ENCODE results near the gene DHX57. TPM values are rescaled to one million over a fixed set of nuclear protein-coding genes. Genes with fewer than 3 reads are reported as not detected.

DHX57 gene
- total RNA-seq, 1 experiment from 2014 or later, result 20.8 TPM

DNA sequence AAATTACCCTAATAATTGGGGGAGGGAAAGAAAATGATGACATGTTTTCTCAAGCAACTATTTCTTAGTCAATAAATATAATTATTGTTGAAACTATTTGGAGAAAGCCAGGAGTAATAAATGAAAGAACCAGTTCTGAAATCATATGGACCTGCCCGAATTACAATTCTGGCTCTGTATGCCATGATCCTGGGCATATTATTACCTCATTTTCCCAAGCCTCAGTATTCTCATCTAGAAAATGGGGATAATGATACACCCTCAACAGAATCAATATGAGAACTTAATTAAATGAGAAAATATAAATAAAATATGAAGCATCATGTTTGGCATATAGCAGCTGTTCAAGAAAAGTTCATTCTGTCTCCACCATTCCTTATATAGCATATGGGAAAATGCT, 36.9 kb upstream of the DHX57 start:
- no peak overlapping the region for H3K27ac ChIP-seq
- intact Hi-C loops (cut with micrococcal nuclease; ENCODE audit: unreplicated experiment), result no loop called here
- H2AFZ ChIP-seq, result no peak overlapping the region
- no peak for DNase-seq
- POLR2A ChIA-PET (ENCODE audit: unreplicated experiment), result interaction anchor here (0.7 kb wide), 1 partner anchor 404 kb away, joined by 3 read pairs; no protein-coding TSS in a partner anchor
- H3F3A ChIP-seq (ENCODE audit: insufficient read depth, low read depth), result no peaks in the 10 kb centered on the region
- no peaks in the 10 kb centered on the region for H3K27me3 ChIP-seq (ENCODE audit: insufficient read depth, low read depth)
- H3K9me3 ChIP-seq (ENCODE audit: insufficient read depth, low read depth), result no peaks in the 10 kb centered on the region
- H3K4me3 ChIP-seq, result no peak overlapping the region
- H3K4me2 ChIP-seq, result no peak overlapping the region
- H3K9me2 ChIP-seq (ENCODE audit: insufficient read depth), result no peaks in the 10 kb centered on the region
- CTCF ChIA-PET, result interaction anchor here (0.7 kb wide), 1 partner anchor 302 kb away, joined by 7 read pairs; no protein-coding TSS in a partner anchor
- TF ChIP-seq EZH2 (IDR thresholded peaks at IDR 0.05; ENCODE audit: low read depth), result no peak
- H4K20me1 ChIP-seq (ENCODE audit: insufficient read depth), result no peaks in the 10 kb centered on the region
- no TSS peak for BruUV-seq (replicated peaks)
- H3K79me2 ChIP-seq (ENCODE audit: low read depth), result no peaks in the 10 kb centered on the region
- H3K4me1 ChIP-seq (replicated peaks; ENCODE audit: insufficient read depth), result no peaks in the 10 kb centered on the region
- H3K36me3 ChIP-seq (ENCODE audit: low read depth), result no peaks in the 10 kb centered on the region

- CTCF ChIA-PET, result no interaction called here
- TF ChIP-seq CTCF (conservative IDR thresholded peaks at IDR 0.05), result no peak
- TF ChIP-seq EZH2 (IDR thresholded peaks at IDR 0.05; ENCODE audit: low read depth), result no peak
- POLR2A ChIA-PET (ENCODE audit: unreplicated experiment), result no interaction called here
- DNase-seq, result no peak
- Histone ChIP-seq H3K4me1 (replicated peaks; ENCODE audit: insufficient read depth) (0 out of 2 replicates have a peak, but pooled peaks cover 4% of the 10 kb centered on the region), H3K9me2 (ENCODE audit: insufficient read depth) (no peaks in the 10 kb centered on the region), H3K27me3 (ENCODE audit: insufficient read depth, low read depth) (no peaks in the 10 kb centered on the region), H3K9me3 (ENCODE audit: insufficient read depth, low read depth) (no peaks in the 10 kb centered on the region), H3K79me2 (ENCODE audit: low read depth) (no peaks in the 10 kb centered on the region), H3K36me3 (ENCODE audit: low read depth) (no peaks in the 10 kb centered on the region), H2AFZ (no peak overlapping the region), H3K4me2 (no peak overlapping the region), H3K4me3 (no peak overlapping the region), H4K20me1 (ENCODE audit: insufficient read depth) (no peaks in the 10 kb centered on the region), H3F3A (ENCODE audit: insufficient read depth, low read depth) (no peaks in the 10 kb centered on the region), H3K27ac (no peak overlapping the region)
- no TSS peak for BruUV-seq (replicated peaks)
- intact Hi-C loops (cut with micrococcal nuclease; ENCODE audit: unreplicated experiment), result no loop called here
Observed at GRCh38 chr2:38911191-38911590, 35.5 kb upstream of the DHX57 start.

DNA sequence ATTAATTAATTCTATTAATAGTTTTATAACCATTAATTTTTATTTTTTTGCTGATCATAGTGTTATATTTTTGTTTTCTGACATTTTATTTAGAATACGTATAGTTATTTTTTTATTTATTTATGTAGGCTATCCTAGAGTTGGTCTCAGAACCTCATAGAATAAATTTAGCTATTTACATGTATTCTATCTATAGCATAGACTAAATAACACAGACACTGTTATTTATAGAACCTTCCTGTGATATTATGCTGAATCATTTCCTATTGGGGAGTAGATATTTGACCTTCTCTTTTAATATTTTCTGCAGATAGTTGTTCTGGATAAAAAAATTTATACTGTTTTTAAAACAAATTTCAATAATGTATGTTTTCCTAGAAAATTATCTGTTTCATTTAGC, 34.1 kb upstream of the DHX57 start:
- BruUV-seq (replicated peaks), result no TSS peak
- no peak overlapping the region for H3K4me3 ChIP-seq
- no peaks in the 10 kb centered on the region for H4K20me1 ChIP-seq (ENCODE audit: insufficient read depth)
- H3K4me1 ChIP-seq (replicated peaks; ENCODE audit: insufficient read depth), result 0 out of 2 replicates have a peak, but pooled peaks cover 4% of the 10 kb centered on the region
- H2AFZ ChIP-seq, result no peak overlapping the region
- no peaks in the 10 kb centered on the region for H3F3A ChIP-seq (ENCODE audit: insufficient read depth, low read depth)
- ChIA-PET POLR2A (ENCODE audit: unreplicated experiment) (interaction anchor here (0.6 kb wide), 1 partner anchor 19 kb away, joined by 20 read pairs; no protein-coding TSS in a partner anchor), CTCF (no interaction called here)
- no peak for TF ChIP-seq EZH2 (IDR thresholded peaks at IDR 0.05; ENCODE audit: low read depth)
- no peak for TF ChIP-seq CTCF (conservative IDR thresholded peaks at IDR 0.05)
- no peaks in the 10 kb centered on the region for H3K27me3 ChIP-seq (ENCODE audit: insufficient read depth, low read depth)
- H3K27ac ChIP-seq, result no peak overlapping the region
- H3K4me2 ChIP-seq, result no peak overlapping the region
- no peaks in the 10 kb centered on the region for H3K9me2 ChIP-seq (ENCODE audit: insufficient read depth)
- no peaks in the 10 kb centered on the region for H3K79me2 ChIP-seq (ENCODE audit: low read depth)
- no peaks in the 10 kb centered on the region for H3K9me3 ChIP-seq (ENCODE audit: insufficient read depth, low read depth)
- DNase-seq, result no peak
- intact Hi-C loops (cut with micrococcal nuclease; ENCODE audit: unreplicated experiment), result no loop called here
- H3K36me3 ChIP-seq (ENCODE audit: low read depth), result no peaks in the 10 kb centered on the region
